Neural progenitor cell (in vitro differentiated cells): ENCODE results near the gene TCF25. TPM values are rescaled to one million over a fixed set of nuclear protein-coding genes. Genes with fewer than 3 reads are reported as not detected.

ENCODE experiments used
- DNase-seq: peaks from one replicate; pipeline ENCODE4 v3.0.0-alpha.2; 2016; ENCODE audit warnings: low spot score
- H2AFZ ChIP-seq: fragments of 200-600 bp; sonication (generic); replicated peaks from 2 replicates; pipeline ENCODE4 v1.6.1; 2016; ENCODE audit warnings: antibody characterized with exemption
- H3F3A ChIP-seq: fragments of 200-600 bp; sonication (generic); 2 replicates; pipeline ENCODE4 v1.6.1; 2016; ENCODE audit warnings: antibody characterized with exemption, low read depth
- H3K27ac ChIP-seq: fragments of 200-600 bp; sonication (generic); 2 replicates; pipeline ENCODE4 v1.5.1; 2016; ENCODE audit warnings: mild to moderate bottlenecking
- H3K27me3 ChIP-seq: fragments of 200-600 bp; sonication (generic); 2 replicates; pipeline ENCODE4 v1.6.1; 2016; ENCODE audit warnings: mild to moderate bottlenecking, moderate library complexity
- H3K36me3 ChIP-seq: fragments of 200-600 bp; sonication (generic); 2 replicates; pipeline ENCODE4 v1.5.1; 2016
- H3K4me1 ChIP-seq: fragments of 200-600 bp; sonication (generic); 2 replicates; pipeline ENCODE4 v1.6.1; 2016; ENCODE audit warnings: mixed run types
- H3K4me2 ChIP-seq: fragments of 200-600 bp; sonication (generic); 2 replicates; pipeline ENCODE4 v1.6.1; 2016
- H3K4me3 ChIP-seq: fragments of 200-600 bp; sonication (generic); 2 replicates; pipeline ENCODE4 v1.5.1; 2016
- H3K79me2 ChIP-seq: fragments of 200-600 bp; sonication (generic); 2 replicates; pipeline ENCODE4 v1.6.1; 2016; ENCODE audit warnings: low read depth
- H3K9ac ChIP-seq: fragments of 200-600 bp; sonication (generic); 2 replicates; pipeline ENCODE4 v1.6.1; 2016
- H3K9me3 ChIP-seq: fragments of 200-600 bp; sonication (generic); 2 replicates; pipeline ENCODE4 v1.5.1; 2016; ENCODE audit warnings: low read depth
- H4K20me1 ChIP-seq: fragments of 200-600 bp; sonication (generic); 2 replicates; pipeline ENCODE4 v1.6.1; 2016; ENCODE audit warnings: low read depth
- H3K27ac Mint-ChIP-seq: 3 replicates; pipeline ENCODE4 v1.8.0; 2021; ENCODE audit warnings: mixed read lengths
- H3K27me3 Mint-ChIP-seq: 2 replicates; pipeline ENCODE4 v1.8.0; 2022; ENCODE audit warnings: low read depth, mild to moderate bottlenecking, inconsistent platforms, moderate library complexity, mixed read lengths; ENCODE audit not compliant: insufficient read depth
- H3K36me3 Mint-ChIP-seq: 3 replicates; pipeline ENCODE4 v1.8.0; 2021; ENCODE audit warnings: mixed read lengths
- H3K4me1 Mint-ChIP-seq: 3 replicates; pipeline ENCODE4 v1.8.0; 2021; ENCODE audit warnings: mixed read lengths
- H3K4me3 Mint-ChIP-seq: 3 replicates; pipeline ENCODE4 v1.8.0; 2021; ENCODE audit warnings: mild to moderate bottlenecking, moderate library complexity, mixed read lengths
- H3K9me3 Mint-ChIP-seq: 3 replicates; pipeline ENCODE4 v1.8.0; 2020; ENCODE audit warnings: mixed read lengths
- CTCF ChIP-seq: fragments of 200-600 bp; sonication (generic); IDR thresholded peaks from 2 replicates; pipeline ENCODE4 v1.5.1; 2017; ENCODE audit warnings: antibody characterized with exemption, mild to moderate bottlenecking
- EZH2 ChIP-seq: fragments of 200-600 bp; sonication (generic); IDR thresholded peaks from 2 replicates; pipeline ENCODE4 v1.6.1; 2017; ENCODE audit warnings: antibody characterized with exemption, mild to moderate bottlenecking, moderate library complexity
- EZH2phosphoT487 ChIP-seq: fragments of 200-600 bp; sonication (generic); IDR thresholded peaks from 2 replicates; pipeline ENCODE4 v1.6.1; 2017; ENCODE audit warnings: antibody characterized with exemption
- total RNA-seq: library from RNA; depleted of rRNA; stranded (reverse); fragments of >200 nt; gene quantifications from 2 replicates; pipeline ENCODE4 v1.2.3, GENCODE V29; 2015; ENCODE audit warnings: low replicate concordance

The TCF25 gene
- total RNA-seq, 1 donor from 2014 or later, result 95.6 TPM

- no peak overlapping the region for H3K27ac Mint-ChIP-seq
- Histone ChIP-seq H3K27ac (no peak overlapping the region), H3F3A (no peaks in the 10 kb centered on the region), H3K36me3 (no peaks in the 10 kb centered on the region), H3K79me2 (no peaks in the 10 kb centered on the region), H3K9ac (no peak overlapping the region), H3K4me1 (no peaks in the 10 kb centered on the region), H3K4me2 (no peak overlapping the region), H4K20me1 (no peaks in the 10 kb centered on the region), H3K9me3 (no peaks in the 10 kb centered on the region), H3K27me3 (no peaks in the 10 kb centered on the region), H3K4me3 (no peak overlapping the region), H2AFZ (no peak overlapping the region)
- peaks cover 2% of the 10 kb centered on the region for H3K36me3 Mint-ChIP-seq
- H3K9me3 Mint-ChIP-seq, result no peaks in the 10 kb centered on the region
- TF ChIP-seq EZH2 (no peak), EZH2phosphoT487 (no peak)
- no peak for DNase-seq
- peaks cover 6% of the 10 kb centered on the region for H3K4me1 Mint-ChIP-seq
- H3K4me3 Mint-ChIP-seq, result no peak overlapping the region
- H3K27me3 Mint-ChIP-seq, result peaks cover 7% of the 10 kb centered on the region
Observed at GRCh38 chr16:89843409-89844350, 29.7 kb upstream of the TCF25 start.

- H3K9ac ChIP-seq, result no peak overlapping the region
- H3F3A ChIP-seq, result no peaks in the 10 kb centered on the region
- peaks cover 4% of the 10 kb centered on the region for H3K36me3 Mint-ChIP-seq
- no peak overlapping the region for H3K27ac ChIP-seq
- H2AFZ ChIP-seq, result no peak overlapping the region
- no peaks in the 10 kb centered on the region for H3K9me3 Mint-ChIP-seq
- peaks cover 8% of the 10 kb centered on the region for H3K27me3 Mint-ChIP-seq
- H4K20me1 ChIP-seq, result no peaks in the 10 kb centered on the region
- no peaks in the 10 kb centered on the region for H3K9me3 ChIP-seq
- no peak overlapping the region for H3K4me2 ChIP-seq
- H3K4me1 Mint-ChIP-seq, result peaks cover 4% of the 10 kb centered on the region
- no peak for TF ChIP-seq EZH2
- TF ChIP-seq CTCF, result no peak
- no peak for TF ChIP-seq EZH2phosphoT487
- H3K4me1 ChIP-seq, result no peaks in the 10 kb centered on the region
- no peaks in the 10 kb centered on the region for H3K79me2 ChIP-seq
- DNase-seq, result no peak
- no peak overlapping the region for H3K4me3 ChIP-seq
- no peaks in the 10 kb centered on the region for H3K27me3 ChIP-seq
- no peaks in the 10 kb centered on the region for H3K36me3 ChIP-seq
- no peak overlapping the region for H3K27ac Mint-ChIP-seq
- H3K4me3 Mint-ChIP-seq, result no peak overlapping the region
Observed at GRCh38 chr16:89844739-89845339, 28.6 kb upstream of the TCF25 start.

GRCh38 chr16:89845417-89845816 lies 28.0 kb upstream of the TCF25 start:
- peaks cover 8% of the 10 kb centered on the region for H3K27me3 Mint-ChIP-seq
- TF ChIP-seq EZH2phosphoT487 (no peak), CTCF (no peak), EZH2 (no peak)
- Histone ChIP-seq H3K4me3 (no peak overlapping the region), H3K9ac (no peak overlapping the region), H3K79me2 (no peaks in the 10 kb centered on the region), H4K20me1 (no peaks in the 10 kb centered on the region), H2AFZ (no peak overlapping the region), H3K27ac (no peak overlapping the region), H3F3A (no peaks in the 10 kb centered on the region), H3K27me3 (no peaks in the 10 kb centered on the region), H3K4me2 (no peak overlapping the region), H3K9me3 (no peaks in the 10 kb centered on the region), H3K36me3 (no peaks in the 10 kb centered on the region), H3K4me1 (no peaks in the 10 kb centered on the region)
- no peak for DNase-seq
- H3K4me1 Mint-ChIP-seq, result peaks cover 4% of the 10 kb centered on the region
- no peak overlapping the region for H3K27ac Mint-ChIP-seq
- no peaks in the 10 kb centered on the region for H3K9me3 Mint-ChIP-seq
- H3K4me3 Mint-ChIP-seq, result no peak overlapping the region
- H3K36me3 Mint-ChIP-seq, result peaks cover 4% of the 10 kb centered on the region
